Measurements from ENCODE around the gene SLC12A7. TPM values are rescaled to one million over a fixed set of nuclear protein-coding genes. Genes with fewer than 3 reads are reported as not detected.
A peak's percentile ranks its signal among the peaks of the same experiment; 100 is the strongest.

SLC12A7 gene
- total and polyA plus RNA-seq, 12 donors, result 36.3 to 208 (median 143) TPM

DNA sequence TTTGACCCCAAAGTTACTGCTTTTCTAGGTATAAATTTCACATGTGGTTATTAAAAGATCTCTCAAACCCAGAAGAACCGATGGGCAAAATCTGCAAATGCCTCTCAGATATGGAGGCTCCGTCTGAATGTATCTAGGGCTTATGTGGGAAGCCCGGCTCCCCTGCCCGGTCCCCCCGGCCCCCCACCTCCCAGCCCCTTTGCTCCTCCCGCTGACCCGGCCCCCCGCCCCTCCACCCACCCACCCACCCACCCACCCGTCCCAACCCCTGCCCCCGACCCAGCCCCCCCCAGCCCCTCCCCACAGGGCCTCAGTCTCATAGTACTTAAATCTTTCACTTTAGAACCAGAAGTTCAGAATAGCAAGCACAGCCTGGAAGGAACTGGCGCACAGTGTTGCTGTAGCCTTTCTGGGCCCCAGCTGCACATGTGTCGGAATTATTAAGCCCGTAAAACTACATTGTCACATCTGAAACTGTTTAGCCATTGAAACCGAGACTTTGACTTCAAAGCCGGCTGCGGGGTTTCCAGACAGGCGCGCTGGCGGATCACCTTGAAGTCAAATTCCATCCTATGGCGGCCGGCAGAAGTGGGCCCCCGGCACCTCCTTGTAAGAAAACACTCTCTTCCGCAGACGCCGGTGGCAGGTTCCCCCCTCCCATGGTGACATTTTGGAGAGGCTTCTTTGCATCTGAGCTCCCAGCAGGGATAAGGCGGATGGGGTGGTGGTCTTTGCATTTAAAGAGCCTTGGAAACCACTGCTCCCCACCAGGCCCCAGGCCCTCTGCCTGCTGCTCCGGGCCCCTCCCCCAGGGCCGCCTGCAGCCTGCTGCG, 90.5 kb downstream of the SLC12A7 start:
- no peaks in the 10 kb centered on the region for H3K36me3 ChIP-seq
- no peak overlapping the region for H3K4me3 ChIP-seq
- no peaks in the 10 kb centered on the region for H3K27me3 ChIP-seq
- no peak for ATAC-seq
- H3K9me3 ChIP-seq, result no peaks in the 10 kb centered on the region
- no peak overlapping the region for H3K27ac ChIP-seq
- 67 to 75% methylated on average over 29 of the region's 29 CpGs for whole genome bisulfite sequencing, 2 donors
- intact Hi-C loops (cut with DNase I), result no loop called here
- TF ChIP-seq CTCF (IDR thresholded peaks at IDR 0.05), result no peak
- DNase-seq, result no peak
- no peaks in the 10 kb centered on the region for H3K4me1 ChIP-seq

DNA sequence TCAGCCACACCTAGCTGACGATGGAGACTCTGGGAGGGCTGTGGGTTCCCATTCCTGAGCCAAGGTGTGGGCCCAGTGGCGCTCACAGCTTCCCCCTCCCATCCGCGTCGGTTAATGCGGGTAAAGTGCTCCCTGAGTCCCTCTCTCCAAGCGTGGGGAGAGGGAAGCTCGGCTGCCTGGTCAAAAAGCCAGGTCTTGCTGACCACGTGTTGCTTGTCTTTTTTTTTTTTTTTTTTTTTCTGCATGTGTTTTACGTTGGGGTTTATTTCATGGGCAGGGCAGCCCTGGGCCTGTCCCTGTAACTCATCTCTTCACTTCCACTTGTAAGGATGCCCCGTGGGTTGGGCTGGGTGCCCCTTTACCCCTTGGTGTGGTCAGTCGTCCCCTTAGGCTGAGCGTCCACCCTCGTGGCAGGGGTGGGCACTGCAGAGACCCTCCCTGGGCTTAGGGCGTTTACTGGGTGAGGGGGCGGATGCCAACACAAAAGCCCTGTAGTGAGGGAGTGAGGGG, 91.4 kb downstream of the SLC12A7 start:
- WGBS, 2 donors, result 82 to 84% methylated on average over 16 of the region's 16 CpGs
- H3K27ac ChIP-seq, result no peak overlapping the region
- ATAC-seq (no peak), DNase-seq (peak in 1 of 2 donors; percentile 8)
- TF ChIP-seq CTCF (IDR thresholded peaks at IDR 0.05), result no peak
- H3K9me3 ChIP-seq, result no peaks in the 10 kb centered on the region
- intact Hi-C loops (cut with DNase I), result no loop called here
- H3K4me1 ChIP-seq, result peaks cover 0 to 4% (median 0%) of the 10 kb centered on the region in 9 donors
- no peaks in the 10 kb centered on the region for H3K27me3 ChIP-seq
- no peaks in the 10 kb centered on the region for H3K36me3 ChIP-seq
- H3K4me3 ChIP-seq, result no peak overlapping the region

GRCh38 chr5:1019001-1019905, 92.6 kb downstream of the SLC12A7 start:
- no peaks in the 10 kb centered on the region for H3K36me3 ChIP-seq
- no peak for TF ChIP-seq CTCF (IDR thresholded peaks at IDR 0.05)
- peaks cover 0 to 4% (median 0%) of the 10 kb centered on the region in 9 donors for H3K4me1 ChIP-seq
- ATAC-seq (no peak), DNase-seq (peak in 1 of 2 donors; percentile 5)
- intact Hi-C loops (cut with DNase I), result loop anchor here in 1 of 10 donors (10.0 kb wide), 1 partner anchor 126 kb away; no protein-coding TSS in a partner anchor
- no peak overlapping the region for H3K4me3 ChIP-seq
- H3K27ac ChIP-seq, result no peak overlapping the region
- WGBS, 2 donors, result 83 to 86% methylated on average over 37 of the region's 37 CpGs
- no peaks in the 10 kb centered on the region for H3K9me3 ChIP-seq
- H3K27me3 ChIP-seq, result no peaks in the 10 kb centered on the region

GRCh38 chr5:1018596-1018995, 93.3 kb downstream of the SLC12A7 start:
- intact Hi-C loops (cut with DNase I), result loop anchor here in 1 of 10 donors (10.0 kb wide), 1 partner anchor 126 kb away; no protein-coding TSS in a partner anchor
- H3K4me1 ChIP-seq, result peaks cover 0 to 4% (median 0%) of the 10 kb centered on the region in 9 donors
- WGBS, 2 donors, result 92 to 97% methylated on average over 9 of the region's 9 CpGs
- H3K4me3 ChIP-seq, result no peak overlapping the region
- no peaks in the 10 kb centered on the region for H3K36me3 ChIP-seq
- H3K27me3 ChIP-seq, result no peaks in the 10 kb centered on the region
- H3K27ac ChIP-seq, result no peak overlapping the region
- ATAC-seq, result no peak
- no peak for TF ChIP-seq CTCF (IDR thresholded peaks at IDR 0.05)
- peak in 1 of 2 donors; percentile 5 for DNase-seq
- no peaks in the 10 kb centered on the region for H3K9me3 ChIP-seq
